Ovary (tissue), 3 donors: ENCODE results near the gene YTHDF1.
"Not testable (repeated sequence)": the region's sequence is repeated elsewhere in the genome, so short reads cannot be mapped to it uniquely, and the experiment has no call there.

ENCODE experiments used
- EP300 ChIP-seq: sonication (generic); formaldehyde crosslinking; IDR thresholded peaks from one replicate; pipeline ENCODE4 v1.6.1; 2017; ENCODE audit warnings: antibody characterized with exemption
- POLR2A ChIP-seq: fragments of 450-650 bp; IDR thresholded peaks from one replicate; pipeline ENCODE4 v1.6.1; 2017; ENCODE audit warnings: antibody characterized with exemption, mild to moderate bottlenecking, moderate library complexity
- TF ChIP-seq, protein P1 (sequence below), 3 donors: fragments of 450-650 bp in 2 of 3; fragments of 200-600 bp in 1 of 3; IDR thresholded peaks; one replicate each; pipeline versions ENCODE4 v1.5.1 to v1.8.0; 2016 to 2022; ENCODE audit warnings: antibody characterized with exemption in 3 of 3, mild to moderate bottlenecking in 1 of 3
- donor health status: DM: no; HTN: no; CAD: no.

DNA sequence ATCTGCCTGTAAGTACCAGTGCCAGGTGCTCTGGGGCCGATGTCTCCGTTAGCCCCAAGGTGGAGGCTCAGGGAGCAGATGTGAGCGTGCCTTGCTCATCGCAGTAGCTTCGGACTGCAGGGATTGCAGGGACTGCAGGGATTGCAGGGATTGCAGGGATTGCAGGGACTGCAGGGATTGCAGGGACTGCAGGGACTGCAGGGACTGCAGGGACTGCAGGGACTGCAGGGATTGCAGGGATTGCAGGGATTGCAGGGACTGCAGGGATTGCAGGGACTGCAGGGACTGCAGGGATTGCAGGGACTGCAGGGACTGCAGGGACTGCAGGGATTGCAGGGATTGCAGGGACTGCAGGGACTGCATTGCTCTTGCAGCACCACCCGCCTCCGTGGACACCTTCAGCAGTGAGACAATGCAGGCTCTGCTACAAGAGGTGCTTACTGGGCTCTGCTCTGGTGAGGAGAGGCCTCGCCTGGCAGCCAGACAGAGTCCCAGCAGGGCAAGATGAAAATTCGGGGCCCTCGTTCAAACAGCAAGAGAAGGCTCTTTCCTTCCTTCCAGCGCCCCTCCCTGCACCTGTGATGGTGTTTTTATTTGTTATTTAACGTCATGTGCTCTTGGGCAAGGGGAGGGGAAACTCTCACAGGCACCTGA is 5.6 kb upstream of the YTHDF1 start:
- TF ChIP-seq, protein P1, sequence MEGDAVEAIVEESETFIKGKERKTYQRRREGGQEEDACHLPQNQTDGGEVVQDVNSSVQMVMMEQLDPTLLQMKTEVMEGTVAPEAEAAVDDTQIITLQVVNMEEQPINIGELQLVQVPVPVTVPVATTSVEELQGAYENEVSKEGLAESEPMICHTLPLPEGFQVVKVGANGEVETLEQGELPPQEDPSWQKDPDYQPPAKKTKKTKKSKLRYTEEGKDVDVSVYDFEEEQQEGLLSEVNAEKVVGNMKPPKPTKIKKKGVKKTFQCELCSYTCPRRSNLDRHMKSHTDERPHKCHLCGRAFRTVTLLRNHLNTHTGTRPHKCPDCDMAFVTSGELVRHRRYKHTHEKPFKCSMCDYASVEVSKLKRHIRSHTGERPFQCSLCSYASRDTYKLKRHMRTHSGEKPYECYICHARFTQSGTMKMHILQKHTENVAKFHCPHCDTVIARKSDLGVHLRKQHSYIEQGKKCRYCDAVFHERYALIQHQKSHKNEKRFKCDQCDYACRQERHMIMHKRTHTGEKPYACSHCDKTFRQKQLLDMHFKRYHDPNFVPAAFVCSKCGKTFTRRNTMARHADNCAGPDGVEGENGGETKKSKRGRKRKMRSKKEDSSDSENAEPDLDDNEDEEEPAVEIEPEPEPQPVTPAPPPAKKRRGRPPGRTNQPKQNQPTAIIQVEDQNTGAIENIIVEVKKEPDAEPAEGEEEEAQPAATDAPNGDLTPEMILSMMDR (IDR thresholded peaks at IDR 0.05): not testable (repeated sequence)
- not testable (repeated sequence) for TF ChIP-seq POLR2A, EP300
